K562 (cell line): ENCODE measurements around the gene TRIP6. TPM values are rescaled to one million over a fixed set of nuclear protein-coding genes. Genes with fewer than 3 reads are reported as not detected.

Experiments
- ARID1B ChIP-seq: fragments of 450-650 bp; IDR thresholded peaks from 2 replicates; pipeline ENCODE4 v1.6.1; 2016; ENCODE audit warnings: antibody characterized with exemption, mild to moderate bottlenecking, inconsistent platforms
- CHCHD3 ChIP-seq: fragments of 250-450 bp; sonication (Bioruptor Pico); IDR thresholded peaks from 2 replicates; pipeline ENCODE4 v2.1.2; 2022; ENCODE audit warnings: mild to moderate bottlenecking
- GMEB1 ChIP-seq: fragments of 250-450 bp; sonication (Bioruptor Pico); IDR thresholded peaks from 2 replicates; pipeline ENCODE4 v1.4.0; 2020; ENCODE audit warnings: mild to moderate bottlenecking
- HCFC1 ChIP-seq: IDR thresholded peaks from 2 replicates; pipeline ENCODE4 v1.6.1; 2012; ENCODE audit warnings: low read depth, low read length, improper control_type of control experiment
- HNRNPUL1 ChIP-seq: fragments of 200-400 bp; formaldehyde crosslinking; IDR thresholded peaks from 2 replicates; pipeline ENCODE4 v1.6.1; 2017; ENCODE audit warnings: low read length
- JUND ChIP-seq, 2 experiments: IDR thresholded peaks; 2 replicates in 1 of 2; 3 replicates in 1 of 2; pipeline ENCODE4 v1.6.1; 2011; ENCODE audit warnings: borderline replicate concordance in 2 of 2, low read depth in 2 of 2, low read length in 2 of 2, improper control_type of control experiment in 1 of 2, missing biosample characterization in 1 of 2, missing genetic modification characterization in 1 of 2, missing genetic modification reagents in 1 of 2
- MAFK ChIP-seq: IDR thresholded peaks from 2 replicates; pipeline ENCODE4 v1.6.1; 2011; ENCODE audit warnings: low read length, improper control_type of control experiment
- SMARCC2 ChIP-seq: fragments of 450-650 bp; IDR thresholded peaks from 2 replicates; pipeline ENCODE4 v1.6.1; 2017; ENCODE audit warnings: antibody characterized with exemption, moderate library complexity, mild to moderate bottlenecking, low read depth
- STAG1 ChIP-seq: sonication (generic); formaldehyde crosslinking; IDR thresholded peaks from 2 replicates; pipeline ENCODE4 v1.5.0; 2020; ENCODE audit warnings: missing genetic modification reagents, borderline replicate concordance
- TFAP4 ChIP-seq: sonication (generic); formaldehyde crosslinking; IDR thresholded peaks from 2 replicates; pipeline ENCODE4 v1.8.0; 2022; ENCODE audit warnings: missing genetic modification reagents, mild to moderate bottlenecking, moderate library complexity, borderline replicate concordance
- ZBTB1 ChIP-seq: sonication (generic); formaldehyde crosslinking; IDR thresholded peaks from 2 replicates; pipeline ENCODE4 v1.8.1; 2023; ENCODE audit warnings: missing genetic modification reagents, low read depth, mild to moderate bottlenecking, borderline replicate concordance
- ZFPM2 ChIP-seq: fragments of 250-450 bp; sonication (Bioruptor Pico); IDR thresholded peaks from 2 replicates; pipeline ENCODE4 v1.5.1; 2022; ENCODE audit warnings: mild to moderate bottlenecking
- ZNF232 ChIP-seq: sonication (generic); formaldehyde crosslinking; IDR thresholded peaks from 2 replicates; pipeline ENCODE4 v1.8.0; 2022; ENCODE audit warnings: mild to moderate bottlenecking, missing genetic modification reagents
- ZNF668 ChIP-seq: fragments of 250-450 bp; sonication (Bioruptor Pico); IDR thresholded peaks from 2 replicates; pipeline ENCODE4 v1.8.0; 2022; ENCODE audit warnings: mild to moderate bottlenecking, inconsistent platforms
- polyA plus RNA-seq, 8 experiments: library from polyadenylated mRNA; depleted of rRNA in 4 of 8; stranded (reverse) in 5 of 8; unstranded in 3 of 8; fragments of >200 nt; fragmentation: Nextera tagmentation in 2 of 8; fragmentation: Illumina TruSeq in 1 of 8; extraction: Ambion mirVana in 2 of 8; extraction: Trizol in 1 of 8; gene quantifications; 2 replicates each; pipeline versions ENCODE4 v1.2.1 to v1.2.3, GENCODE V29; 2011 to 2014; ENCODE audit warnings: inconsistent platforms in 1 of 8, missing spikeins in 1 of 8
- total RNA-seq, 7 experiments: library from RNA; depleted of rRNA in 6 of 7; stranded (reverse); fragments of >200 nt in 6 of 7; fragmentation: Illumina TruSeq in 2 of 7; extraction: Trizol in 2 of 7; gene quantifications; 2 replicates each; pipeline versions ENCODE4 v1.2.1 to v1.2.3, GENCODE V29; 2011 to 2021; ENCODE audit warnings: low replicate concordance in 1 of 7
- TF ChIP-seq, protein P1 (sequence below): fragments of 200-800 bp; sonication (Bioruptor generic); IDR thresholded peaks from 2 replicates; pipeline ENCODE4 v1.6.1; 2017; ENCODE audit warnings: missing genetic modification characterization, missing compliant biosample characterization
- TF ChIP-seq, protein P2 (sequence below): fragments of 450-650 bp; IDR thresholded peaks from 2 replicates; pipeline ENCODE4 v1.6.1; 2018; ENCODE audit not compliant: partially characterized antibody
- TF ChIP-seq, protein P3 (sequence below): fragments of 450-650 bp; conservative IDR thresholded peaks from 2 replicates; pipeline ENCODE4 v1.6.1; 2016; ENCODE audit warnings: missing genetic modification characterization, low read depth, mild to moderate bottlenecking, missing compliant biosample characterization, moderate library complexity

The TRIP6 gene
- total and polyA plus RNA-seq, 9 of the 15 experiments (the other 6 are each of a cell fraction or from before 2014, with no cell fraction given) = 5.9 to 141 (median 54.0) TPM

GRCh38 chr7:100827330-100828226 is 39.6 kb upstream of the TRIP6 start, which contains the start of gene EPHB4 (continued):
- TF ChIP-seq, protein P1, sequence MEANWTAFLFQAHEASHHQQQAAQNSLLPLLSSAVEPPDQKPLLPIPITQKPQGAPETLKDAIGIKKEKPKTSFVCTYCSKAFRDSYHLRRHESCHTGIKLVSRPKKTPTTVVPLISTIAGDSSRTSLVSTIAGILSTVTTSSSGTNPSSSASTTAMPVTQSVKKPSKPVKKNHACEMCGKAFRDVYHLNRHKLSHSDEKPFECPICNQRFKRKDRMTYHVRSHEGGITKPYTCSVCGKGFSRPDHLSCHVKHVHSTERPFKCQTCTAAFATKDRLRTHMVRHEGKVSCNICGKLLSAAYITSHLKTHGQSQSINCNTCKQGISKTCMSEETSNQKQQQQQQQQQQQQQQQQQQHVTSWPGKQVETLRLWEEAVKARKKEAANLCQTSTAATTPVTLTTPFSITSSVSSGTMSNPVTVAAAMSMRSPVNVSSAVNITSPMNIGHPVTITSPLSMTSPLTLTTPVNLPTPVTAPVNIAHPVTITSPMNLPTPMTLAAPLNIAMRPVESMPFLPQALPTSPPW (CRISPR knock-in tag) = peak; percentile 93
- TF ChIP-seq SMARCC2 = 0 out of 2 replicates have a peak, but pooled peaks have one; percentile 34
- TF ChIP-seq GMEB1 = 0 out of 2 replicates have a peak, but pooled peaks have one; percentile 38
- TF ChIP-seq TFAP4 (CRISPR knock-in tag) = peak; percentile 72; the same call in 1 of the 2 replicates
- TF ChIP-seq ZNF232 (CRISPR knock-in tag) = no peak
- peak; percentile 29; the same call in 1 of the 2 replicates for TF ChIP-seq ARID1B
- TF ChIP-seq JUND (IDR thresholded peaks at IDR 0.05; ENCODE audit: borderline replicate concordance, low read depth, low read length) = no peak
- no peak; the same call in 2 of the 3 replicates for TF ChIP-seq JUND (tag; IDR thresholded peaks at IDR 0.05; ENCODE audit: borderline replicate concordance, low read depth, low read length)
- TF ChIP-seq ZBTB1 (CRISPR knock-in tag) = peak; percentile 69
- 0 out of 2 replicates have a peak, but pooled peaks have one; percentile 33 for TF ChIP-seq CHCHD3 (CRISPR knock-in tag)
- TF ChIP-seq ZNF668 (CRISPR knock-in tag) = no peak
- no peak for TF ChIP-seq HNRNPUL1
- no peak for TF ChIP-seq MAFK
- TF ChIP-seq HCFC1 = 0 out of 2 replicates have a peak, but pooled peaks have one; percentile 2
- TF ChIP-seq, protein P2, sequence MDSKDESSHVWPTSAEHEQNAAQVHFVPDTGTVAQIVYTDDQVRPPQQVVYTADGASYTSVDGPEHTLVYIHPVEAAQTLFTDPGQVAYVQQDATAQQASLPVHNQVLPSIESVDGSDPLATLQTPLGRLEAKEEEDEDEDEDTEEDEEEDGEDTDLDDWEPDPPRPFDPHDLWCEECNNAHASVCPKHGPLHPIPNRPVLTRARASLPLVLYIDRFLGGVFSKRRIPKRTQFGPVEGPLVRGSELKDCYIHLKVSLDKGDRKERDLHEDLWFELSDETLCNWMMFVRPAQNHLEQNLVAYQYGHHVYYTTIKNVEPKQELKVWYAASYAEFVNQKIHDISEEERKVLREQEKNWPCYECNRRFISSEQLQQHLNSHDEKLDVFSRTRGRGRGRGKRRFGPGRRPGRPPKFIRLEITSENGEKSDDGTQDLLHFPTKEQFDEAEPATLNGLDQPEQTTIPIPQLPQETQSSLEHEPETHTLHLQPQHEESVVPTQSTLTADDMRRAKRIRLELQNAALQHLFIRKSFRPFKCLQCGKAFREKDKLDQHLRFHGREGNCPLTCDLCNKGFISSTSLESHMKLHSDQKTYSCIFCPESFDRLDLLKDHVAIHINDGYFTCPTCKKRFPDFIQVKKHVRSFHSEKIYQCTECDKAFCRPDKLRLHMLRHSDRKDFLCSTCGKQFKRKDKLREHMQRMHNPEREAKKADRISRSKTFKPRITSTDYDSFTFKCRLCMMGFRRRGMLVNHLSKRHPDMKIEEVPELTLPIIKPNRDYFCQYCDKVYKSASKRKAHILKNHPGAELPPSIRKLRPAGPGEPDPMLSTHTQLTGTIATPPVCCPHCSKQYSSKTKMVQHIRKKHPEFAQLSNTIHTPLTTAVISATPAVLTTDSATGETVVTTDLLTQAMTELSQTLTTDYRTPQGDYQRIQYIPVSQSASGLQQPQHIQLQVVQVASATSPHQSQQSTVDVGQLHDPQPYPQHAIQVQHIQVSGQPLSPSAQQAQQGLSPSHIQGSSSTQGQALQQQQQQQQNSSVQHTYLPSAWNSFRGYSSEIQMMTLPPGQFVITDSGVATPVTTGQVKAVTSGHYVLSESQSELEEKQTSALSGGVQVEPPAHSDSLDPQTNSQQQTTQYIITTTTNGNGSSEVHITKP = peak; percentile 64
- TF ChIP-seq ZFPM2 (CRISPR knock-in tag) = no peak
- TF ChIP-seq, protein P3, sequence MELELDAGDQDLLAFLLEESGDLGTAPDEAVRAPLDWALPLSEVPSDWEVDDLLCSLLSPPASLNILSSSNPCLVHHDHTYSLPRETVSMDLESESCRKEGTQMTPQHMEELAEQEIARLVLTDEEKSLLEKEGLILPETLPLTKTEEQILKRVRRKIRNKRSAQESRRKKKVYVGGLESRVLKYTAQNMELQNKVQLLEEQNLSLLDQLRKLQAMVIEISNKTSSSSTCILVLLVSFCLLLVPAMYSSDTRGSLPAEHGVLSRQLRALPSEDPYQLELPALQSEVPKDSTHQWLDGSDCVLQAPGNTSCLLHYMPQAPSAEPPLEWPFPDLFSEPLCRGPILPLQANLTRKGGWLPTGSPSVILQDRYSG (tag) = no peak
- TF ChIP-seq STAG1 (CRISPR knock-in tag) = no peak
